MV-4-11 (cell line): Measurements from ENCODE around the gene CANT1.

Experiments
- DNase-seq: peaks from one replicate; lab custom pipeline; 2025; lab: John Stamatoyannopoulos, UW

The CANT1 gene

GRCh38 chr17:78995761-78996451 lies 13.7 kb downstream of the CANT1 start:
- DNase-seq: no peak

GRCh38 chr17:78995022-78995760 lies 14.4 kb downstream of the CANT1 start:
- DNase-seq: no peak

GRCh38 chr17:78993981-78994671 lies 15.4 kb downstream of the CANT1 start:
- DNase-seq: no peak

GRCh38 chr17:78993241-78993956 lies 16.2 kb downstream of the CANT1 start:
- DNase-seq: no peak

- DNase-seq: no peak
Observed at GRCh38 chr17:78992542-78993212, 16.9 kb downstream of the CANT1 start.

GRCh38 chr17:78991906-78992532 lies 17.5 kb downstream of the CANT1 start:
- no peak for DNase-seq

GRCh38 chr17:78991017-78991738 lies 18.4 kb downstream of the CANT1 start:
- no peak for DNase-seq

GRCh38 chr17:78990349-78991016 lies 19.1 kb downstream of the CANT1 start:
- no peak for DNase-seq

GRCh38 chr17:78988152-78988551 lies 21.4 kb downstream of the CANT1 start:
- peak; percentile 6 for DNase-seq

- DNase-seq: peak; percentile 74
Observed at GRCh38 chr17:78986649-78987328, 22.8 kb downstream of the CANT1 start.

- DNase-seq: peak; percentile 83
Observed at GRCh38 chr17:78986048-78986648, 23.4 kb downstream of the CANT1 start.

GRCh38 chr17:78985395-78985794 lies 24.2 kb downstream of the CANT1 start:
- DNase-seq: no peak

- no peak for DNase-seq
Observed at GRCh38 chr17:78981010-78981888, 28.3 kb downstream of the CANT1 start.

- DNase-seq: no peak
Observed at GRCh38 chr17:78980624-78980972, 29.0 kb downstream of the CANT1 start.

- DNase-seq: peak; percentile 2
Observed at GRCh38 chr17:78979780-78980623, 29.6 kb downstream of the CANT1 start, which contains the start of gene LGALS3BP. LGALS3BP (minus strand) TSS chr17:78979923; CDS start chr17:78977191, 2,732 bp downstream.

GRCh38 chr17:78977997-78978973 lies 31.3 kb downstream of the CANT1 start:
- DNase-seq: no peak
